Activated naive CD4-positive, alpha-beta T cell treated with anti-CD3 and anti-CD28 coated beads for 36 hours (primary cell): ENCODE results near the gene SPRR2F. TPM values are rescaled to one million over a fixed set of nuclear protein-coding genes. Genes with fewer than 3 reads are reported as not detected.
"Not testable (repeated sequence)": the region's sequence is repeated elsewhere in the genome, so short reads cannot be mapped to it uniquely, and the experiment has no call there.

Source experiments
- CTCF ChIA-PET: fragments of 350-600 bp; sonication (Branson Sonifier 250); formaldehyde crosslinking; loops from one replicate; lab custom pipeline; 2021; ENCODE audit warnings: antibody characterized with exemption; lab: Charles Lee
- DNase-seq: peaks from one replicate; pipeline ENCODE4 v3.0.0-alpha.2; 2020
- H3K27ac Mint-ChIP-seq: one replicate; pipeline ENCODE4 v1.8.0; 2021; ENCODE audit warnings: mild to moderate bottlenecking, mixed read lengths
- H3K27me3 Mint-ChIP-seq: one replicate; pipeline ENCODE4 v1.8.0; 2021; ENCODE audit warnings: low read depth, mixed read lengths
- H3K36me3 Mint-ChIP-seq: one replicate; pipeline ENCODE4 v1.8.0; 2021; ENCODE audit warnings: low read depth, mixed read lengths
- H3K4me1 Mint-ChIP-seq: one replicate; pipeline ENCODE4 v1.8.0; 2021; ENCODE audit warnings: low read depth, mixed read lengths
- H3K4me3 Mint-ChIP-seq: one replicate; pipeline ENCODE4 v1.8.0; 2021; ENCODE audit warnings: mild to moderate bottlenecking, moderate library complexity, mixed read lengths
- H3K9me3 Mint-ChIP-seq: one replicate; pipeline ENCODE4 v1.8.0; 2021; ENCODE audit warnings: mixed read lengths
- intact Hi-C: fragments of 100-400 bp; cut with micrococcal nuclease; formaldehyde crosslinking; loops from one replicate; pipeline ENCODE4 v1.15.1; 2023
- total RNA-seq, 2 experiments: library from RNA; stranded (reverse); gene quantifications; one replicate each; pipeline ENCODE4 v1.2.3, GENCODE V29; 2021

Gene SPRR2F
- total RNA-seq, 2 experiments from 2014 or later = not detected

GRCh38 chr1:153120945-153121344, 7.6 kb upstream of the SPRR2F start:
- no peaks in the 10 kb centered on the region for H3K4me1 Mint-ChIP-seq
- intact Hi-C loops = no loop called here
- H3K27ac Mint-ChIP-seq = no peak overlapping the region
- CTCF ChIA-PET = no interaction called here
- H3K4me3 Mint-ChIP-seq = no peak overlapping the region
- no peaks in the 10 kb centered on the region for H3K36me3 Mint-ChIP-seq
- no peak for DNase-seq
- peaks cover 9% of the 10 kb centered on the region for H3K9me3 Mint-ChIP-seq
- peaks cover 22% of the 10 kb centered on the region for H3K27me3 Mint-ChIP-seq

- Mint-ChIP-seq H3K4me3 (no peak overlapping the region), H3K27me3 (peaks cover 34% of the 10 kb centered on the region), H3K9me3 (no peaks in the 10 kb centered on the region), H3K4me1 (no peaks in the 10 kb centered on the region), H3K36me3 (no peaks in the 10 kb centered on the region), H3K27ac (no peak overlapping the region)
- CTCF ChIA-PET = no interaction called here
- intact Hi-C loops = no loop called here
- DNase-seq = no peak
Observed at GRCh38 chr1:153119491-153119971, 6.2 kb upstream of the SPRR2F start.

DNA sequence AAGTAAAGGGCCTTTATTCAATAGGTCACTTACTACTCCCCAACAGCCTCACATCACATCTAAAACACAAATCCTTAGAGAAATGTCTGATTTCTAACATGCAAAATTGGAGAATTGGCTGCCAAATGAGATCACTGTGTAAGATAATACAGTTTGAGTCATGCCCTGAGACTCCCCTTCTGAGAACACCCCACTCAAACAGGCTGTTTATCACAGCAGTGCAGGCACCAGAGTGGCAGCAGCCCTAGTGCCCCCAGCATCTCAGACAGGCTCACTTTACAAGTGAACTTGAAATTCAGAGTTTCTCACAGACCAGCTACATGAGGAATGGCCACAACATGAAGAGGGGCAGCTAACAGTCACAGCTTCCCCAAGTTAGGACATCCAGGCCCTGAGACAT, 1.9 kb upstream of the SPRR2F start:
- DNase-seq, H3K4me1 Mint-ChIP-seq, intact Hi-C loops, H3K9me3 Mint-ChIP-seq, H3K4me3 Mint-ChIP-seq, CTCF ChIA-PET, H3K27ac Mint-ChIP-seq, H3K36me3 Mint-ChIP-seq: not testable (repeated sequence)
- H3K27me3 Mint-ChIP-seq = peaks cover 30% of the 10 kb centered on the region

DNA sequence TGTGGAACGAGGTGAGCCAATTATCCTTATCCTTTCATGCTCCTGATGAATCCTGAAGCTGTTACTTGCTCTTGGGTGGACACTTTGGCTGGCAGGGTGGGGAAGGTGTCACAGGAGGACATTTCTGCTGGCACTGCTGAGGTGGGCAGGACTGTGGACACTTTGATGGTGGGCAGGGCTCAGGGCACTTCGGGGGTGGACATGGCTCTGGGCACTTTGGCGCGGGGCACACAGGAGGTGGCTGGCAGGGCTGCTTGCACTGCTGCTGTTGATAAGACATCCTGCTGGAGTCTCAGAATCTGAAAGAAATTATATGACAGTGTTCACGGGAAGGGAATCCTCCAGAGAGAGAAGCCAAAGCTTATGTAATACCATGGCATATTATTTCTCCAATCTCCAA, 862 bp downstream of the SPRR2F start:
- H3K4me1 Mint-ChIP-seq, CTCF ChIA-PET, H3K27ac Mint-ChIP-seq, DNase-seq, H3K36me3 Mint-ChIP-seq, H3K4me3 Mint-ChIP-seq, H3K9me3 Mint-ChIP-seq, intact Hi-C loops: not testable (repeated sequence)
- H3K27me3 Mint-ChIP-seq = peaks cover 15% of the 10 kb centered on the region

DNA sequence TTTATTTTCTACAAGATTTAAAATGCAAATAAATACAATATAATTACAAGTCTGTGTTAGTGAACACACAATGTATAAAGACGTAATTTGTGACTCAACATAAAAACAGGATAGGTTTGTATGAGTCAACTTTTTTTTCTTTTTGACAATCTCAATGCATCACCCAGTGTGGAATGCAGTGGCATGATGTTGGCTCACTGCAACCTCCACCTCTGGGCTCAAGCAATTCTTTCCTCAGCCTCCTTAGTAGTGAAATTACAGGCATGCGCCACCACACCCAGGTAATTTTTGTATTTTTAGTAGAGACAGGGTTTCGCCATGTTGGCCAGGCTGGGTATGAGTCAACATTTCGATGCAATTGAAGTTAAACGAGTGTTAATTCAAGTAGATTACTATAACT, 13.1 kb downstream of the SPRR2F start:
- Mint-ChIP-seq H3K27ac (no peak overlapping the region), H3K4me3 (no peak overlapping the region), H3K27me3 (peaks cover 22% of the 10 kb centered on the region), H3K36me3 (no peaks in the 10 kb centered on the region), H3K4me1 (no peaks in the 10 kb centered on the region), H3K9me3 (peaks cover 2% of the 10 kb centered on the region)
- intact Hi-C loops = no loop called here
- CTCF ChIA-PET = no interaction called here
- DNase-seq = no peak

DNA sequence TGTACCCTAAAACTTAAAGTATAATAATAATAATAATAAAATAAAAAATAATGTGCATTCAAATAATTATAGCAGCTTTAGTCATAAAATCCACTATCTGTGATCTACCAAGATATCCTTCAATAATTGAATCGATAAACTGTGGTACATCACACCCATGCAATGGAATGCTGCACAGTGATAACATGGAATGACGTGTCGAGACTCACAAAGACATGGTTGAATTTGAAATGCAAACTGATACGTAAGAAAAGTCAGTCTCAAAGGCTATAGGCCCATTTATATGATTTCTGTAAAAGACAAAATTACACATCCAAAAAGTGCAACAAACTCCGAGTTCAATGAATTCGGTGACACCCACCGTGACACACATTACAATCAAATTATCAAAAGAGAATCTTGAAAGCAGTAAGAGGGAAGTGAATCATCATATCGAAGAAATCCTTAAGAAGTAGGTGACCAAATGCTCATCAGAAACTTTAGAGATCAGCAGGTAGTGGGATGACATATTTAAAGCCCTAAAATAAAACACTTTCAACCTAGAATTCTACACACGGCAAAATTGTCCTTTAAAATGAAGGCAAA, 13.8 kb downstream of the SPRR2F start:
- no peaks in the 10 kb centered on the region for H3K36me3 Mint-ChIP-seq

DNA sequence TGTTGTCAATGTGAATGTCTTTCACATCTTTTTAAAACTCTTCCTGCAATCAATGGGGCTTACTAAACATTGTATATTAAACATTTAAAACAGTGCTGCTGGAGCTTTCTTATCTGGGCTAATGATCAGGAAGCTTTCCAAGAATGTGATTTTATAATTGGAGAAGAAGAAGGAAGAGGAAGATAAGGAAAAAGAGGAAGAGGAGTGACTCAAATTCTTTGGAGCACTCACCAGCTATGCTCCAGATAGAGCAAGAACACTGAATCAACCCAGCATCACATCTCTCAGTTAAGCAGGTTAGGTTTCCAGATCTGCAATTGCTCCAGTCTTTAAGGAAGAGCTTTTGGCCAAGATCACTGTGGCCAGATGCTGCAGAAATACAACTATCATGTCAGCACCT, 17.6 kb downstream of the SPRR2F start:
- Mint-ChIP-seq H3K9me3 (no peaks in the 10 kb centered on the region), H3K36me3 (no peaks in the 10 kb centered on the region), H3K4me3 (no peak overlapping the region), H3K27me3 (peaks cover 12% of the 10 kb centered on the region), H3K4me1 (no peaks in the 10 kb centered on the region), H3K27ac (no peak overlapping the region)
- CTCF ChIA-PET = no interaction called here
- no peak for DNase-seq
- intact Hi-C loops = no loop called here

More for the DNA sequence above, 13.8 kb downstream of the SPRR2F start:
- no peak overlapping the region for H3K4me3 Mint-ChIP-seq
- no peaks in the 10 kb centered on the region for H3K4me1 Mint-ChIP-seq
- no peaks in the 10 kb centered on the region for H3K9me3 Mint-ChIP-seq
- CTCF ChIA-PET = no interaction called here
- no peak overlapping the region for H3K27ac Mint-ChIP-seq
- H3K27me3 Mint-ChIP-seq = peaks cover 22% of the 10 kb centered on the region
- DNase-seq = no peak
- intact Hi-C loops = no loop called here

- DNase-seq = no peak
- intact Hi-C loops = no loop called here
- no peak within 1 kb of the TSS for H3K27ac Mint-ChIP-seq
- CTCF ChIA-PET = no interaction called here
- H3K9me3 Mint-ChIP-seq = no peaks in the 10 kb centered on the region
- peaks cover 11% of the 10 kb centered on the region for H3K27me3 Mint-ChIP-seq
- H3K4me1 Mint-ChIP-seq = no peaks in the 10 kb centered on the region
- no peaks in the 10 kb centered on the region for H3K36me3 Mint-ChIP-seq
- H3K4me3 Mint-ChIP-seq = no peak within 1 kb of the TSS
Observed at GRCh38 chr1:153094426-153094825, 18.9 kb downstream of the SPRR2F start, which contains the start of gene SPRR2E. TSS of gene SPRR2E (minus strand) at chr1:153094526. CDS start at chr1:153093751, 775 bp downstream.

- Mint-ChIP-seq H3K27ac (no peak overlapping the region), H3K9me3 (no peaks in the 10 kb centered on the region), H3K4me1 (no peaks in the 10 kb centered on the region), H3K27me3 (peaks cover 9% of the 10 kb centered on the region), H3K36me3 (no peaks in the 10 kb centered on the region), H3K4me3 (no peak overlapping the region)
- no peak for DNase-seq
- CTCF ChIA-PET = no interaction called here
- intact Hi-C loops = no loop called here
Observed at GRCh38 chr1:153087652-153088051, 25.7 kb downstream of the SPRR2F start.

DNA sequence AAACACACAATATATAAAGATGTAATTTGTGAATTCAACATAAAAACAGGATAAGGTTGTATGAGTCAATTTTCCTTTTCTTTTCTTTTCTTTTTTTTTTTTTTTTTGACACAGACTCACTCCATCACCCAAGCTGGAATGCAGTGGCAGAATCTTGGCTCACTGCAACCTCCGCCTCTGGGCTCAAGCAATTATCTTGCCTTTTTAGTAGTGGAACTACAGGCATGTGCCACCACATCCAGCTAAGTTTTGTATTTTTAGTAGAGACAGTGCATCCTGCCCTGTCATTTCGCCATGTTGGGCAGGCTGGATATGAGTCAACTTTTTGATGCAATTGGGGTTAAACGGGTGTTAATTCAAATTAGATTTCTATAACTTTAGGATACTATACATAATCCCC, 31.6 kb downstream of the SPRR2F start:
- CTCF ChIA-PET = no interaction called here
- intact Hi-C loops = no loop called here
- H3K36me3 Mint-ChIP-seq = no peaks in the 10 kb centered on the region
- H3K27ac Mint-ChIP-seq = no peak overlapping the region
- no peaks in the 10 kb centered on the region for H3K4me1 Mint-ChIP-seq
- peaks cover 5% of the 10 kb centered on the region for H3K9me3 Mint-ChIP-seq
- peaks cover 9% of the 10 kb centered on the region for H3K27me3 Mint-ChIP-seq
- no peak for DNase-seq
- H3K4me3 Mint-ChIP-seq = no peak overlapping the region

DNA sequence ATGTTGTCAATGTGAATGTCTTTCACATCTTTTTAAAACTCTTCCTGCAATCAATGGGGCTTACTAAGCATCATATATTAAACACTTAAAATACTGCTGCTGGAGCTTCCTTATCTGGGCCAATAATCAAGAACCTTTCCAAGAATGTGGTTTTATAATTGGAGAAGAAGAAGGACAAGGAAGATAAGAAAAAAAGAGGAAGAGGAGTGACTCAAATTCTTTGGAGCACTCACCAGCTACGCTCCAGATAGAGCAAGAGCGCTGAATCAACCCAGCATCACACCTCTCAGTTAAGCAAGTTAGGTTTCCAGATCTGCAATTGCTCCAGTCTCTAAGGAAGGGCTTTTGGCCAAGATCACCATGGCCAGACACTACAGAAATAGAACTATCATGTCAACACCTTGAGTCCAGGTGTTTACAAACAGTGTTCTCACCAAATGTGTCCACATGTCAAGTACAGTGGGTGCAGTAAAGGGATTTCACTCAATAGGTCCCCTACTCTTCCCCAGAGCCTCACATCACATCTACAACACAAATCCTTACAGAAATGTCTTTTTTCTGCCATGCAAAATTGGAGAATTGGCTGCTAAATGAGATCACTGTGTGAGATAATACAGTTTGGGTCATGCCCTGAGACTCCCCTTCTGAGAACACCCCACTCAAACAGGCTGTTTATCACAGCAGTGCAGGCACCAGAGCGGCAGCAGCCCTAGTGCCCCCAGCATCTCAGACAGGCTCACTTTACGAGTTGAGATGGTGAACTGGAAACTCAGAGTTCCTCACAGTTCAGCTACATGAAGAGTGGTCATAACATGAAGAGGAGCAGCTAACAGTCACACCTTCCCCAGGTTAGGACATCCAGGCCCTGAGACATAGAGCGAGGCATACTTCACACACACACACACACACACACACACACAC, 40.2 kb downstream of the SPRR2F start:
- no peak overlapping the region for H3K4me3 Mint-ChIP-seq
- no peak for DNase-seq
- no peaks in the 10 kb centered on the region for H3K4me1 Mint-ChIP-seq
- H3K27ac Mint-ChIP-seq = no peak overlapping the region
- CTCF ChIA-PET = no interaction called here
- intact Hi-C loops = no loop called here
- H3K27me3 Mint-ChIP-seq = no peaks in the 10 kb centered on the region
- H3K36me3 Mint-ChIP-seq = no peaks in the 10 kb centered on the region
- no peaks in the 10 kb centered on the region for H3K9me3 Mint-ChIP-seq

DNA sequence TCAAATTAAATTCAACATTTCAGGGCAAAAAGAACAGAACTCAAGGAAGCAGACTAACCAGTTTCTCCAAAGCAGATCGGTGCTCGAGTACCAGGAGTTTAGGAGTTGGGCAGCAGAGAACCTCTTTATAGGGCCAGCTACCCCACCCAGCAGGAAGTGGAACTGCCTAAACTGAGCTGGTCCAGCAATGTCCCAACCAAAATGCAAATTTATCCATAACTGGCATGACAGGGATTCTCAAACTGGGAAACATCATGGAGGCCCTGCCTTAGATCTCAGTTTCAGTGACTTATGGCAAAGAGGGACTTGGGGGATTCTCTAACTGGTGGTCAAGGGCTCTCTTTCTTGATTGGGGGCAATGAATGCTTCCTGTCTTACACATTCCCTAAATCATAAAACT, 41.8 kb downstream of the SPRR2F start, which contains the start of gene SPRR2B:
SPRR2B (minus strand) TSS at position 101 of the 400 bp plus-strand sequence. CDS start 772 bp downstream, outside the sequence.
- H3K36me3 Mint-ChIP-seq = no peaks in the 10 kb centered on the region
- no peak within 1 kb of the TSS for H3K27ac Mint-ChIP-seq
- intact Hi-C loops = no loop called here
- no peaks in the 10 kb centered on the region for H3K9me3 Mint-ChIP-seq
- no peak for DNase-seq
- no peaks in the 10 kb centered on the region for H3K4me1 Mint-ChIP-seq
- peaks cover 3% of the 10 kb centered on the region for H3K27me3 Mint-ChIP-seq
- CTCF ChIA-PET = no interaction called here
- H3K4me3 Mint-ChIP-seq = no peak within 1 kb of the TSS

- DNase-seq = no peak
- CTCF ChIA-PET = no interaction called here
- intact Hi-C loops = no loop called here
- no peak overlapping the region for H3K27ac Mint-ChIP-seq
- H3K4me1 Mint-ChIP-seq = no peaks in the 10 kb centered on the region
- H3K9me3 Mint-ChIP-seq = no peaks in the 10 kb centered on the region
- peaks cover 6% of the 10 kb centered on the region for H3K27me3 Mint-ChIP-seq
- H3K36me3 Mint-ChIP-seq = no peaks in the 10 kb centered on the region
- no peak overlapping the region for H3K4me3 Mint-ChIP-seq
Observed at GRCh38 chr1:153070243-153070642, 43.1 kb downstream of the SPRR2F start.
